Activated T-helper 1 cell treated with Interleukin-2 at 50 U/mL for 16 hours (primary cell): ENCODE measurements around the gene NAA15.
"Not testable (repeated sequence)": the region's sequence is repeated elsewhere in the genome, so short reads cannot be mapped to it uniquely, and the experiment has no call there.

ENCODE experiments used
- DNase-seq: peaks from one replicate; pipeline ENCODE4 v3.0.0-alpha.2; 2020; ENCODE audit warnings: low read depth

NAA15 gene

GRCh38 chr4:139367421-139368090 lies 66.3 kb downstream of the NAA15 start:
- DNase-seq, result no peak

DNA sequence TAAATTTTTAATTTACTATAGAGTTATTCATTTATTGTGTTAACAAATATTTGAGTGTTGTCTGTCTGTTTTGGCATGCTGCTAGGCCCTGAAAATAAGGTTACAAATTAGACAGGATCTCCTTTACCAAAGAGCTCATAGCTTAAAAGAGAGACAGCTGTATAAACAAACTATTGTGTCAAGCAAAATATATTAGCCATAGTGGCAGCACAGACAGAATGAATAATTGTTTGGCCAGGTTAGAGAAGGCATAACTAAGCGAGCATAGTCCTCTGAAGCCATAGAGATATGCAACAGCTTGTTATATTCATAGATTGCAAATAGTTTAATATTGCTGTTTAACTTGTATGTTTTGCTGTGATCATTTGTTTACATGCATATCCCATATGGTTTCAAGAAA lies 67.7 kb downstream of the NAA15 start:
- no peak for DNase-seq

- DNase-seq, result no peak
Measured at GRCh38 chr4:139374251-139374650, 72.9 kb downstream of the NAA15 start.

DNA sequence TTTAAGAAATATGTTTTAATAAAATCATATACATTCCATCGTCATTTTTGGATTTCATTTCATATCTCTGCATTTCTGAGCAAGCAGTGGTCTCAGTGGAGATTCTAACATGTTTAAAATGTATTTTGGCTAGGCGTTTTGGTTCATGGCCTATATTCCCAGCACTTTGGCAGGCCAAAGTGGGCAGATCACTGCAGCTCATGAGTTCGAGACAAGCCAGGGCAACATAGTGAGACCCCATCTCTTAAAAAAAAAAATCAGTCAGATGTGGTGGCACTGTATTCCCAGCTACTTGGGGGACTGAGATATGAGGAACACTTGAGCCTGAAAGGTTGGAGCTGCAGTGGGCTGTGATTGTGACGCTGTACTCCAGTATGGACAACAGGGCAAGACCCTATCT lies 85.1 kb downstream of the NAA15 start:
- DNase-seq, result no peak

DNA sequence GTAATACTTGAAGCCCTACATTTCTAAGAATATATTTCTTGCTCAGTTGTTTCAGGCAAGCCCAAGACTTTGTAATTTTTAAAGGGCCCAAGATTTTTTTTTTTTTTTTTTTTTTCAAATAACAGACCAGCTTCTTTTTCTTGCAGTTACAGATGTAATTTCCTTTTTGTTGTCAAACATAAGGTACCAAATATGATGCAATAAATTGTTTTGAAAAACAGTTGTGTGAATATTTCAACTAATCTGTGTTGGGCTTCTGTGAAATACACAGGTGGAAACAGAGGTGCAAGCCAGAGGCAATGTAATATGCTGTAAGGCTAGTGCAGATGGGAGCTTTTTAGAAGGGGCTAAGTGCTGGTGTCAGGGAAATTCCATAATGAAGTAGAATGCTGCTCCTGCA lies 87.8 kb downstream of the NAA15 start:
- no peak for DNase-seq

DNA sequence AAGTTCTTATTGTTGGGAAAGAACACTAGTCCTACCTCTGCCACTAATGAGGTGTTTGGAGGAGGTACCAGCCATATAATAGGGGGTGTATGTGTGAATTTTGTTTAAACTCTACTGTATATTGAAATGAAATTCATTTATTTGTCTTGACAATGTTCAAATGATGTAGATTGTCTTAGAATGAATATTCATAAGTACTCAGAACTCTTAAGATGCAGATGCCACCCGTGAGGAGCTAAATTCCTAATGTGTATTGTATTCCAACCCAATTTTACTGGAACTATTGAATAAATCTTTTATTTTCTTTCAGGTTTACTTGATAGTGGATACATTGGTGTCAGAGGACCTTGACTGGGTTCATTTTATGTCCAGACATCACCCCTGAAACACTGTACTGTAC lies 88.7 kb downstream of the NAA15 start:
- no peak for DNase-seq

GRCh38 chr4:139391731-139392130 lies 90.4 kb downstream of the NAA15 start:
- no peak for DNase-seq

DNA sequence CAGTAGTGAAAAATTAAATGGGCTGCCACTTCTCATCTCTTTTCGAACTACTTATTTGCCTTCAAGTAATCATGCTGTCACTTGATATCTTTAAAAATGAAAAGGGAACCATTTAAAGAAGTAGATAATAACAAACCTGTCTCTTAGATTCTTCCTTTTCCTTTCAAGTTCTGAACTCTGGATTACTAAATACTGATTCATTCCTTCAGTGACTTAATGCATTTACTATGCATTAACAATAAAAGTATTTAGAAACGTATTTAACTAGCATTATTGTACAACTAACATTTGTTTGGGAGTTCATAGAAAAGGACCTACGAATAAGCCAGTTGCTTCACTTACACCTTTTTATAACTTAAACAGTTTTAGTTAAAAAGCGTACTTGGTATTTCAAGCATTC lies 91.5 kb downstream of the NAA15 start:
- no peak for DNase-seq

DNA sequence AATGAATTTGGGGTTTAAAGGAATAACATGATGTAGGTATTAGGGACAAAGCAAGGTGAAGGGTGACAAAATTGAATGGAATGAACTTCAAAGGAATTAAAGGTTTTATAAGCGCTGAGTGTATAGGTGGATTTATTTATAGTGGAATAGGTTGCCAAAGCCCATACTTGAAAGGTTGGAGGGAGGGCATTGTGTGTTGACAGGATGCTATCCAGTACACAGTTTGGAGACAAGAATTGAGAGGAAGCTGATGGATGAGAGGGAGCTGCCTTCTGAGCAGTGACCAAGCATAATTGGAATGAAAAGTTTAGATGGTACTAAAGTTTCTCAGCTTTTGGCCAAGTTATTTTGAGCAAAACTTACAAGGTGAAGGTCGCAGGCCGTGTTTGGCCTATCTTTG lies 100.1 kb downstream of the NAA15 start:
- no peak for DNase-seq

GRCh38 chr4:139402436-139402835 lies 101.1 kb downstream of the NAA15 start:
- no peak for DNase-seq

DNA sequence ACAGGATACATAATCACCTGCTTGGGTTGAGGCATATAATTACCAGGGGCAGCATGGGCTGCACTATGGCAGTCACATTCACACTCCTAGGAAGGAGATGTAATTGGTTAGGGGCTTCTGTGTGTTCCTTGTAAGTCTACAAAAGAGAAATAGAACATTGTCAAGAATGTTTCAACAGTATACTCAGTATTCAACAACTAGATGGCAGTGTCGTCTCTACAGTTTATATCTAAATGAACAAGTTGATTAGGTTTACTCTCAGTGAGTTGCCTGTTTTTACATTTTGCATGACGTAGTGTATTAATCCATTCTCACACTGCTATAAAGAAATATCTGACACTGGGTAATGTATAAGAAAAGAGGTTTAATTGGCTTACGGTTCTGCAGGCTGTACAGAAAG lies 102.2 kb downstream of the NAA15 start:
- no peak for DNase-seq

- no peak for DNase-seq
Measured at GRCh38 chr4:139410312-139410711, 109.0 kb downstream of the NAA15 start.

- not testable (repeated sequence) for DNase-seq
Measured at GRCh38 chr4:139414671-139415210, 113.4 kb downstream of the NAA15 start.

GRCh38 chr4:139416073-139416673 lies 114.9 kb downstream of the NAA15 start:
- DNase-seq, result no peak

GRCh38 chr4:139419388-139419914 lies 118.1 kb downstream of the NAA15 start:
- DNase-seq, result no peak

GRCh38 chr4:139420652-139421051 lies 119.3 kb downstream of the NAA15 start:
- no peak for DNase-seq

- no peak for DNase-seq
Measured at GRCh38 chr4:139436122-139436521, 134.8 kb downstream of the NAA15 start.

DNA sequence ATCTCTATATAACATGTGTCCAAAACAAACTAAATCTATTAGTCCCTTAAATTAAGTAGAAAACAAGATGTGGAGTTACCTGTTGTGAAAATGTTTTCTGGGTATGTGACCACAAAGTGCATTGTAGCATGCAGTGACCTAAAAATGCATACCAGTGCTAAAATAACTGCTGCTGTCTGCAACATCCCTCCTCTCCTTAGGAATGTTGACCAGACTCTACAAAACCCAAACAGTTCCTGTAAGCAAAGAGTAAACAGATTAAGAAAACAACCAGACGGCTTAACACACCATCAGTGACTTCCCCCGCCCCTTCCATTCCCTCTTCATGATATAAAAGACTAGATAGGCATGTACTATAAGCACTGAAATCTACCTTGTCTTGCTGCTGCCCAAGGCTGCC lies 136.8 kb downstream of the NAA15 start:
- no peak for DNase-seq

DNA sequence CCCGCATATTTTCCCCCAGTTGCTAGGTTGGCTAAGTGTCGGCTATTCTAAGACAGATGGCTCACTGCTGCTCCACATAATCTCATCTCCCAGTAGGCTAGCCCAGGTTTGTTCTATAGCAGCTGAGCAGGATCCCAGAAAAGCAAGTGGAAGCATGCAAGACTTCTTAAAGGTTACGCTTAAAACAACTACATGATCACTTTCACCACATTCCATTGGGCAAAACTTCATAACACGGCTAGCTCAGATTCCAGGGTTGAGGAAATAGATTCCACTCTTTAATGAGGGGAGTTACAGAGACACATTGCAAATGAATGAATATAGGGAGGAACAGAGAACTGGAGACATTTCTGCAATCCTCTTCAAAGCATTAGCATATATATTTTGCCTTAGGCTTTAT lies 139.7 kb downstream of the NAA15 start:
- DNase-seq, result no peak

DNA sequence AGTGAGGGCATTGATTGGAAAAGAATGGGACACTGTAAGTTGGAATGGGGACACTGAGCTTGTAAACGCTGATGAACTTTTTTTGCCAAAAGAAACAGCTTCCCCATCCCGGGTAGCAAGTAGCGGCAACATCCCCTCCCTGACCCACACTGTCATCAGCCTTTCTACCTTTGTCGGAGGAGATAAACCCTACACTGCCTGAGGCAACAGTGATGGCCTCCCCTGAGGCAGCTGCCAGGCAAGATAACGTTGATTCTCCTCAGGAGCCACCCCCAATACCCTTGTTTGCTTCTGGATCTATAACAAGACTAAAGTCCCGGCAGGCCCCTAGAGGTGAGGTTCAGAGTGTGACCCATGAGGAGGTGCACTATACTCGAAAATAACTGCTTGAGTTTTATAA lies 142.4 kb downstream of the NAA15 start:
- DNase-seq, result no peak

DNA sequence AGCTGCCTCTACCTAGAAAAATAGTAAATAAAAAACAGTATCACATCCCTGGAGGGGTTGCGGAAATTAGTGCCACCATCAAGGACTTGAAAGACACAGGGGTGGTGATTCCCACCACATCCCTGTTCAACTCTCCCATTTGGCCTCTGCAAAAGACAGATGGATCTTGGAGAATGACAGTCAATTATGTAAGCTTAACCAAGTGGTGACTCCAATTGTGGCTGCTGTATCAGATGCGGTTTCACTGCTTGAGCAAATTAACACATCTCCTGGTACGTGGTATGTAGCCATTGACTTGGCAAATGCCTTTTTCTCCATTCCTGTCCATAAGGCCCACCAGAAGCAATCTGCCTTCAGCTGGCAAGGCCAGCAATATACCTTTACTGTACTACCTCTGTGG lies 143.6 kb downstream of the NAA15 start:
- DNase-seq, result not testable (repeated sequence)

GRCh38 chr4:139447078-139447477 lies 145.8 kb downstream of the NAA15 start:
- not testable (repeated sequence) for DNase-seq

- no peak for DNase-seq
Measured at GRCh38 chr4:139450586-139450985, 149.3 kb downstream of the NAA15 start.

DNA sequence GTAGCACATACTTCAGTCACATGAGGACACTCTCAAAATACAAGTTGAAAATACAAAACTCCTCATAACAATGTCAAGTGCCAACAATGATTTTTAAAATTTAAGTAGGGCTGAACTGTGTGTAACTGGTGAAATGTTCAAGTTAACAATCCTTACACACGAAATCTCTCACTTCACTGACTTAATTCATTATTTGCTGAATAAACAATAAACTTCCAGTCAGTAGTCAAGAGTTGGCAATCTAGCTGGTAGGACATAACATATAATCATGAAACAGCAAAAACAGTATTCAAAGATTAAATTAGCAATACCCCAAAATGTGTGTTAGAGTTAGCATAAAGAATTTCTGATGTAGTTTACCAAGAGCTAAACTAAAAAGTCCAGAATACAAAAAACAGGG lies 150.7 kb downstream of the NAA15 start:
- DNase-seq, result no peak
